ENCODE data around the gene ROMO1.

DNA sequence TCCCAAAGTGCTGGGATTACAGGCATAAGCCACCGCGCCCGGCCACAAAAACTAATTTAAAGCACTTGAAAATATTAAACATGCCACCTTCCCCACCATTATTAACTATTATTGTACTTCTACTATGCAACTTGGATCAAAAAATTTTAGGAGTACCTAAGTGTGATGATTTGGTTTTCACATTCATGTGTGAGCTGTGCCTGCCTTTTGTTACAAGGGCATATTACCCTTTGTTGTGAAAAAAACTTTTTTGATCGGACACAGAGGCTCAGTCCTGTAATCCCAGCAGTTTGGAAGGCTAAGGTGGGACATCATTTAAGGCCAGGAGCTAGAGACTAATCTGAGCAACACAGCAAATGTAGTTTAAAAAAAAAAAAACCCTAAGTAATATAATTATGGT is 17.1 kb downstream of the ROMO1 start:
- TF ChIP-seq CTCF (IDR thresholded peaks at IDR 0.05), result no peak
- TF ChIP-seq POLR2A (IDR thresholded peaks at IDR 0.05), result no peak
